ENCODE results near the gene MAP6. TPM values are rescaled to one million over a fixed set of nuclear protein-coding genes. Genes with fewer than 3 reads are reported as not detected.
A peak's percentile ranks its signal among the peaks of the same experiment; 100 is the strongest.
"Not testable (repeated sequence)": the region's sequence is repeated elsewhere in the genome, so short reads cannot be mapped to it uniquely, and the experiment has no call there.

The MAP6 gene
- total RNA-seq, 4 donors from 2014 or later: 10.4 to 16.3 (median 11.7) TPM

DNA sequence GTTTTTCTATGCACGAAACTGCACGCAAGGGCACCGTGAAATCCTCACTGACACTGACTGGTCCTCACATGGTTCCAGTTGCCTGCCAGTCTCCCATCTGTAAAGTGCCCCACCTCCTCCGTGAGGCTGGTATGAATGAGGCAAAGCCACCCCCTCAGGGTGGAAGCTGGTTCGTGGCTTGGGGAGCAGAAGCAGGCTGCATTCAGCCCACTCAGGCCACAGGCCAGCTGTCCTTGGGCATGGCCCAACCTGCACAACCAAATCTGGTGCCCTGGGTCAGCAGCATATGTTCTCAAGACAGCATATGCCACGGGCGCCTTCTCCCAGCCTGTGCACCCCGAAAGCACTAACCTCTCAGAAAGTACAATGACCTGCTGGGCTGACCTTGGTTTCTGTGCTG is 77.5 kb downstream of the MAP6 start:
- 70 to 74% methylated on average over 6 to 8 of the region's 8 CpGs for WGBS, 2 donors
- peak in 1 of 2 donors; percentile 23 for TF ChIP-seq EP300 (IDR thresholded peaks at IDR 0.05)
- TF ChIP-seq POLR2A (IDR thresholded peaks at IDR 0.05): no peak
- no peaks in the 10 kb centered on the region for H3K9me3 ChIP-seq

DNA sequence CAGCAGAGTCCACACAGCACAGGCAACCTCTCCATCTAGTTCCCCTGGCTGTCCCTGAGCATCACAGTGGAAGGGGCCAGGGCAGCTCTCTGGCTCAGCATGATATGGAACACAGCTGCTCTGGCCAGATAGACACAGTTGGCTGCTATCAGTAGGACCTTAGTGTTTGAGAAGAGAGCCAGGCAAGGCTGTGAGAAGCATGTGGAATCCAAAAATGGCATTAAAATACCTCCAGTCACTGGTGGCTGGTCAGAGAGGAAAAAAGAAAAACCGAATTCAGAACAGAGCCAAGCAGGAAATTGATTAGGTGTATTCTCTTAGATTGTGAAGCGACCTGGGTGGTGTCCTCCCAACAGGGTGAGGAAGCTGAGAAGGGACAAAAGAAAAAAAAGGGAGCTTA is 78.9 kb downstream of the MAP6 start:
- no peak overlapping the region for H3K4me3 ChIP-seq
- no peak for DNase-seq (ENCODE audit: low spot score in 2 of 2)
- no peaks in the 10 kb centered on the region for H3K36me3 ChIP-seq
- TF ChIP-seq, protein P1, sequence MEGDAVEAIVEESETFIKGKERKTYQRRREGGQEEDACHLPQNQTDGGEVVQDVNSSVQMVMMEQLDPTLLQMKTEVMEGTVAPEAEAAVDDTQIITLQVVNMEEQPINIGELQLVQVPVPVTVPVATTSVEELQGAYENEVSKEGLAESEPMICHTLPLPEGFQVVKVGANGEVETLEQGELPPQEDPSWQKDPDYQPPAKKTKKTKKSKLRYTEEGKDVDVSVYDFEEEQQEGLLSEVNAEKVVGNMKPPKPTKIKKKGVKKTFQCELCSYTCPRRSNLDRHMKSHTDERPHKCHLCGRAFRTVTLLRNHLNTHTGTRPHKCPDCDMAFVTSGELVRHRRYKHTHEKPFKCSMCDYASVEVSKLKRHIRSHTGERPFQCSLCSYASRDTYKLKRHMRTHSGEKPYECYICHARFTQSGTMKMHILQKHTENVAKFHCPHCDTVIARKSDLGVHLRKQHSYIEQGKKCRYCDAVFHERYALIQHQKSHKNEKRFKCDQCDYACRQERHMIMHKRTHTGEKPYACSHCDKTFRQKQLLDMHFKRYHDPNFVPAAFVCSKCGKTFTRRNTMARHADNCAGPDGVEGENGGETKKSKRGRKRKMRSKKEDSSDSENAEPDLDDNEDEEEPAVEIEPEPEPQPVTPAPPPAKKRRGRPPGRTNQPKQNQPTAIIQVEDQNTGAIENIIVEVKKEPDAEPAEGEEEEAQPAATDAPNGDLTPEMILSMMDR (IDR thresholded peaks at IDR 0.05): no peak
- TF ChIP-seq EP300 (IDR thresholded peaks at IDR 0.05) (no peak), POLR2A (IDR thresholded peaks at IDR 0.05) (no peak)
- H3K27me3 ChIP-seq: no peaks in the 10 kb centered on the region
- peaks cover 0 to 5% (median 0%) of the 10 kb centered on the region in 4 donors for H3K4me1 ChIP-seq
- 82 to 93% methylated on average over 2 of the region's 2 CpGs for WGBS, 2 donors
- H3K9me3 ChIP-seq: no peaks in the 10 kb centered on the region
- H3K27ac ChIP-seq: no peak overlapping the region

More for the DNA sequence above, 77.5 kb downstream of the MAP6 start:
- Histone ChIP-seq H3K4me3 (no peak overlapping the region), H3K27me3 (no peaks in the 10 kb centered on the region), H3K36me3 (no peaks in the 10 kb centered on the region), H3K27ac (no peak overlapping the region), H3K4me1 (peaks cover 0 to 5% (median 0%) of the 10 kb centered on the region in 4 donors)
- no peak for DNase-seq (ENCODE audit: low spot score in 2 of 2)

DNA sequence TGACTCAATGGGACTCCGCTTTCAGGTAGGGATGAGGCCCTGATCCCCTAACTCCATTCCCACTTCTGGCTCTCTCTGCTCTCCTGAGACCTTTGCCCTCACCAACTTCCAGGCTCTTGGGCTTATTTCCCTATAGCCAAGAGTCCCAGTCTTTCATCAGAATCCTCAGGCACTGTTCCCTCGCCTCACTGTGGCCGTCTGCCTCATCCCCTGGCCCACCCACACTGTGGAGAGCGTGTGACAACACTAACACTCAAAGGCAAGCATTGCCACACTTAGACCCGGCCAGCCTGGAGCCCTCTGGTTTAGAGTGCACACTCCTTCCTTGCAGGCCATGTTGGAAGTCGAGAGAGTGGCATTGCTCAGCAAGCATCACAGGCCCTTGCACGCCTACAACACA is 79.8 kb downstream of the MAP6 start:
- no peak overlapping the region for H3K4me3 ChIP-seq
- no peaks in the 10 kb centered on the region for H3K9me3 ChIP-seq
- no peak overlapping the region for H3K27ac ChIP-seq
- H3K36me3 ChIP-seq: no peaks in the 10 kb centered on the region
- TF ChIP-seq POLR2A (IDR thresholded peaks at IDR 0.05) (no peak), EP300 (IDR thresholded peaks at IDR 0.05) (no peak)
- TF ChIP-seq, protein P1 (IDR thresholded peaks at IDR 0.05): no peak
- no peak for DNase-seq (ENCODE audit: low spot score in 2 of 2)
- H3K27me3 ChIP-seq: no peaks in the 10 kb centered on the region
- peaks cover 0 to 13% (median 2%) of the 10 kb centered on the region in 4 donors for H3K4me1 ChIP-seq
- WGBS, 2 donors: 81 to 86% methylated on average over 6 to 7 of the region's 7 CpGs

GRCh38 chr11:75588051-75588481 is 80.8 kb downstream of the MAP6 start:
- 70 to 86% methylated on average over 6 of the region's 6 CpGs for WGBS, 2 donors
- TF ChIP-seq, protein P1 (IDR thresholded peaks at IDR 0.05): no peak
- no peak for TF ChIP-seq POLR2A (IDR thresholded peaks at IDR 0.05)
- TF ChIP-seq EP300 (IDR thresholded peaks at IDR 0.05): no peak
- Histone ChIP-seq H3K27ac (peak overlapping the region in 1 of 4 donors; percentile 63), H3K4me3 (no peak overlapping the region), H3K27me3 (no peaks in the 10 kb centered on the region), H3K4me1 (peaks cover 0 to 17% (median 2%) of the 10 kb centered on the region in 4 donors), H3K36me3 (no peaks in the 10 kb centered on the region), H3K9me3 (no peaks in the 10 kb centered on the region)
- DNase-seq (ENCODE audit: low spot score in 2 of 2): no peak

- peaks cover 0 to 24% (median 2%) of the 10 kb centered on the region in 4 donors for H3K4me1 ChIP-seq
- no peaks in the 10 kb centered on the region for H3K27me3 ChIP-seq
- TF ChIP-seq POLR2A (IDR thresholded peaks at IDR 0.05) (no peak), EP300 (IDR thresholded peaks at IDR 0.05) (no peak)
- TF ChIP-seq, protein P1 (IDR thresholded peaks at IDR 0.05): no peak
- no peak for DNase-seq (ENCODE audit: low spot score in 2 of 2)
- H3K27ac ChIP-seq: no peak overlapping the region
- 95 to 100% methylated on average over 3 of the region's 3 CpGs for WGBS, 2 donors
- H3K9me3 ChIP-seq: no peaks in the 10 kb centered on the region
- no peak overlapping the region for H3K4me3 ChIP-seq
- H3K36me3 ChIP-seq: no peaks in the 10 kb centered on the region
These were observed 82.4 kb downstream of the MAP6 start for GRCh38 chr11:75586395-75586794.

GRCh38 chr11:75585293-75585670 is 83.6 kb downstream of the MAP6 start:
- TF ChIP-seq POLR2A (IDR thresholded peaks at IDR 0.05): no peak
- TF ChIP-seq EP300 (IDR thresholded peaks at IDR 0.05): no peak
- TF ChIP-seq, protein P1 (IDR thresholded peaks at IDR 0.05): no peak
- Histone ChIP-seq H3K27ac (peak overlapping the region in 3 of 4 donors; percentile 96 to 100 (median 98)), H3K4me3 (no peak overlapping the region), H3K9me3 (no peaks in the 10 kb centered on the region), H3K4me1 (peaks cover 0 to 24% (median 2%) of the 10 kb centered on the region in 4 donors), H3K36me3 (no peaks in the 10 kb centered on the region), H3K27me3 (no peaks in the 10 kb centered on the region)
- 57 to 82% methylated on average over 8 of the region's 8 CpGs for WGBS, 2 donors
- DNase-seq (ENCODE audit: low spot score in 2 of 2): no peak

DNA sequence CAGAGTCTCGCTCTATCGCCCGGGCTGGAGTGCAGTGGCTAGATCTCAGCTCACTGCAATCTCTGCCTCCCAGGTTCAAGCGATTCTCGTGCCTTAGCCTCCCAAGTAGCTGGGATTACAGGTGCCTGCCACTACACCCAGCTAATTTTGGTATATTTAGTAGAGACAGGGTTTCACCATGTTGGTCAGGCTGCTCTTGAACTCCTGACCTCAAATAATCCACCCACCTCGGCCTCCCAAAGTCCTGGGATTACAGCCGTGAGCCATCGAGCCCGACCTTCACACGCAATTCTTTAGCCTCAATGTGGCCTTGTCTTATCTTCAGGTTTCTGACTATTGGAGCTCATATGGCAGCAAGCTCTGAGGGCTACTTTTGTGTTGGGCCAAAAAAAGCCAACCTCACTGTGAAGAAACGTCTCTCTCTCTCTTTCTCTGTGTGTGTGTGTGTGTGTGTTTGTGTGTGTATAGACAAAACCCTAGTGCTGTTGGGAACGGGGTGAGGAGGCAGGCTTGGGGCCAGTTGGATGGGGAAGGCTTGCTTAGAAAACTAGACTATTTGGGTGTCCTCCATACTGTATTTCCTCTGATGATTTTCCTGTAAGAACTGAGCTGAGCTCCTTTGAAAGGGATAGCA is 84.1 kb downstream of the MAP6 start:
- H3K36me3 ChIP-seq; H3K9me3 ChIP-seq; H3K4me3 ChIP-seq; DNase-seq (ENCODE audit: low spot score in 2 of 2); H3K27me3 ChIP-seq: not testable (repeated sequence)
- 61 to 75% methylated on average over 12 of the region's 12 CpGs for WGBS, 2 donors
- Histone ChIP-seq H3K27ac (peak overlapping the region; percentile 95 to 100 (median 97)), H3K4me1 (peaks cover 0 to 24% (median 2%) of the 10 kb centered on the region in 4 donors)

All from tibial nerve (tissue), 4 donors.